Tibial artery (tissue), 4 donors: ENCODE results near the gene JAM2.

Experiments used
- DNase-seq, 2 donors: peaks; one replicate each; pipeline ENCODE4 v3.0.0-alpha.2; 2019
- H3K27ac ChIP-seq, 2 donors: fragments of 200-600 bp; sonication (generic) in 1 of 2; 1 replicate in 1 of 2; 2 replicates in 1 of 2; pipeline ENCODE4 v1.5.1; 2018 to 2019; ENCODE audit warnings: mild to moderate bottlenecking in 1 of 2
- H3K27me3 ChIP-seq, 2 donors: fragments of 200-600 bp; sonication (generic) in 1 of 2; one replicate each; pipeline versions ENCODE4 v1.5.1 to v1.6.0; 2016 to 2019
- H3K36me3 ChIP-seq, 3 donors: fragments of 200-600 bp; sonication (generic) in 2 of 3; one replicate each; pipeline ENCODE4 v1.5.1; 2016 to 2019; ENCODE audit warnings: mild to moderate bottlenecking in 2 of 3
- H3K4me1 ChIP-seq, 4 donors: fragments of 200-600 bp; sonication (generic) in 2 of 4; 1 replicate in 3 of 4; 2 replicates in 1 of 4; pipeline ENCODE4 v1.5.1; 2016 to 2019
- H3K4me3 ChIP-seq, 2 donors: fragments of 200-600 bp; sonication (generic) in 1 of 2; 1 replicate in 1 of 2; 2 replicates in 1 of 2; pipeline ENCODE4 v1.5.1; 2018 to 2019; ENCODE audit warnings: mild to moderate bottlenecking in 2 of 2
- H3K9me3 ChIP-seq, 3 donors: fragments of 200-600 bp; sonication (generic) in 1 of 3; one replicate each; pipeline ENCODE4 v1.5.1; 2016 to 2019
- intact Hi-C: fragments of 100-400 bp; cut with DNase I; formaldehyde crosslinking; loops from one replicate; pipeline ENCODE4 v1.15.0; 2023; ENCODE audit warnings: low total_unique reads
- TF ChIP-seq, protein P1 (sequence below), 2 experiments: fragments of 200-600 bp in 1 of 2; fragments of 450-650 bp in 1 of 2; IDR thresholded peaks; one replicate each; pipeline ENCODE4 v1.5.1; 2017 to 2019; ENCODE audit warnings: antibody characterized with exemption in 2 of 2, mild to moderate bottlenecking in 1 of 2, moderate library complexity in 1 of 2

The JAM2 gene

DNA sequence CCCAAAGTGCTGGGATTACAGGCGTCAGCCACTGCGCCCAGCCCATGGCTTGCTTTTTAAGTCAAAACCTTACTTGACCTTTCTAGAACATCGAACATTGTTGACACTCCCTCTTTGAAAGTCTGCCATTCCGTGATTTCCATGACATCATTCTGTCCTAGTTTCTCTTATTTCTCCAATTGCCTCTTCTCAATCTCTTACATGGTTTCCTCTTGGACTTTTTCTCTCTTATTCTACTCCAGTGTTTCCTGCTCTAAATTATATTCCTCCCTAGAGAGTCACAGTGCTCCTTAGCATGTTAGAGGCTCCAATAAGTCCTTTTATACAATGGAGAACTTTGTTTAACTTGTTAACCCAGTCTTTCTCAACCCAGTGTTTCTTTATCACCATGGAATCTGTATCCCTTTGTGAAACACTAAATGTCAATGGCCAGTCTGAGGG, 25.5 kb downstream of the JAM2 start:
- Histone ChIP-seq H3K9me3 (no peaks in the 10 kb centered on the region), H3K4me1 (no peaks in the 10 kb centered on the region), H3K27me3 (no peaks in the 10 kb centered on the region), H3K4me3 (no peak overlapping the region), H3K36me3 (no peaks in the 10 kb centered on the region), H3K27ac (no peak overlapping the region)
- TF ChIP-seq, protein P1, sequence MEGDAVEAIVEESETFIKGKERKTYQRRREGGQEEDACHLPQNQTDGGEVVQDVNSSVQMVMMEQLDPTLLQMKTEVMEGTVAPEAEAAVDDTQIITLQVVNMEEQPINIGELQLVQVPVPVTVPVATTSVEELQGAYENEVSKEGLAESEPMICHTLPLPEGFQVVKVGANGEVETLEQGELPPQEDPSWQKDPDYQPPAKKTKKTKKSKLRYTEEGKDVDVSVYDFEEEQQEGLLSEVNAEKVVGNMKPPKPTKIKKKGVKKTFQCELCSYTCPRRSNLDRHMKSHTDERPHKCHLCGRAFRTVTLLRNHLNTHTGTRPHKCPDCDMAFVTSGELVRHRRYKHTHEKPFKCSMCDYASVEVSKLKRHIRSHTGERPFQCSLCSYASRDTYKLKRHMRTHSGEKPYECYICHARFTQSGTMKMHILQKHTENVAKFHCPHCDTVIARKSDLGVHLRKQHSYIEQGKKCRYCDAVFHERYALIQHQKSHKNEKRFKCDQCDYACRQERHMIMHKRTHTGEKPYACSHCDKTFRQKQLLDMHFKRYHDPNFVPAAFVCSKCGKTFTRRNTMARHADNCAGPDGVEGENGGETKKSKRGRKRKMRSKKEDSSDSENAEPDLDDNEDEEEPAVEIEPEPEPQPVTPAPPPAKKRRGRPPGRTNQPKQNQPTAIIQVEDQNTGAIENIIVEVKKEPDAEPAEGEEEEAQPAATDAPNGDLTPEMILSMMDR (IDR thresholded peaks at IDR 0.05): no peak
- intact Hi-C loops: no loop called here
- DNase-seq: no peak

DNA sequence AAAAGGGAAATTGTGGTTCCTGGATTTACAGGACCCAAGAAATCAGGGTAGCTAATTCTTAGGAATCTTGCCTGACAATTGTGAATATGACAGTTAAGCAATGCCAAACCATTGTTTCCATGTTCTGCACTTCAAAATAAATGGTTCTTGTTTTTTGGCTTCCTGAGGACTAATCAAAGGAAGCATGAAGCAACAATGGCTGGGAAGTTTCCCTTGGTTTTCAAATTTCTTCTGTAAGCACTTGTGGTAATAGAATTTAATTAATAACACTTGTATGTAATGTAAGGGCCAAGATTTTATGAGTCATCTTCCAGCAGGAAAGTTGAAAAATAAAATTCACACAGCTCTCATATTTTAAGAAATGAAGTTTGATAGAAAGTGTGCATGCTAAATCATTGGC, 31.7 kb downstream of the JAM2 start:
- no peak overlapping the region for H3K4me3 ChIP-seq
- no peaks in the 10 kb centered on the region for H3K36me3 ChIP-seq
- intact Hi-C loops: no loop called here
- TF ChIP-seq, protein P1 (IDR thresholded peaks at IDR 0.05): no peak
- no peaks in the 10 kb centered on the region for H3K9me3 ChIP-seq
- DNase-seq: no peak
- H3K27me3 ChIP-seq: no peaks in the 10 kb centered on the region
- no peak overlapping the region for H3K27ac ChIP-seq
- no peaks in the 10 kb centered on the region for H3K4me1 ChIP-seq

DNA sequence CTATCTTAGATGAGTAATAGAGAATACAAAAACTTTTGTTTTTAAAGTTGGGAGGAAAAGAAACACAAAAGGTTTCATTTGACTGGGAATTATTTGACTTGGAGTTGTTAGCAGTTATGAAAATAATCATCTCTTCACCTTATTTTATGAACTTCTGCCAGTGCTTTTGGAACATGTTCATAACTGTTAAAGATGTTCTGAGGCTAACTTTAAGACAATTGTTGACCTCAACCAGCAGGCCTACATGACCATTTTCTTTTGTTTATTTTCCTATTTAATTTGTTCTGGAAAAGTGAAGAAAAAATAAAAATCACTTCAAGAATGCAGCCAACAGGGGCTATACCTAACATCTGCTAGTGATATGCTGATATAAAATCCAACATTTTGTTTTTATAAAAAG, 37.4 kb downstream of the JAM2 start:
- Histone ChIP-seq H3K27me3 (no peaks in the 10 kb centered on the region), H3K4me1 (no peaks in the 10 kb centered on the region), H3K36me3 (no peaks in the 10 kb centered on the region), H3K9me3 (no peaks in the 10 kb centered on the region), H3K27ac (no peak overlapping the region), H3K4me3 (no peak overlapping the region)
- no peak for DNase-seq
- intact Hi-C loops: no loop called here
- TF ChIP-seq, protein P1 (IDR thresholded peaks at IDR 0.05): no peak

DNA sequence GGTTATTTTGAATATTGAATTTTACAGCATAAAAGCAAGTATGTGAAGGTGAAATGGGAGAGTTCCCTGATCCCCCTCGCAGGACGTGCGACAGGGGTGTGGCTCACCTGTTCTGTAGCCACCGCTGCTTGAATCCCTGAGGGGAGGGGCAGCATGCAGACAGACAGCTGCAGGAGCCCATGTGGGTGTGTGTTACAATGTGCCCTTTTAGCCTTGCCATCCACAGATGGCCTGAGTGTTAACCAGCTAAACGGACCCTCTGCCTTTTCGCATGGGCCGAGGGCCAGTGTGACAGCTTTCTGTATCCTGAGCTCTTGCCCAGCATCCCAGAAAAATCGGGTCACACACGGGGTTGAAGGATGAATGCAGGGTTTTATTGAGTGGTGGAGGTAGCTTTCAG, 43.3 kb downstream of the JAM2 start:
- TF ChIP-seq, protein P1 (IDR thresholded peaks at IDR 0.05): no peak
- H3K27me3 ChIP-seq: no peaks in the 10 kb centered on the region
- intact Hi-C loops: no loop called here

DNA sequence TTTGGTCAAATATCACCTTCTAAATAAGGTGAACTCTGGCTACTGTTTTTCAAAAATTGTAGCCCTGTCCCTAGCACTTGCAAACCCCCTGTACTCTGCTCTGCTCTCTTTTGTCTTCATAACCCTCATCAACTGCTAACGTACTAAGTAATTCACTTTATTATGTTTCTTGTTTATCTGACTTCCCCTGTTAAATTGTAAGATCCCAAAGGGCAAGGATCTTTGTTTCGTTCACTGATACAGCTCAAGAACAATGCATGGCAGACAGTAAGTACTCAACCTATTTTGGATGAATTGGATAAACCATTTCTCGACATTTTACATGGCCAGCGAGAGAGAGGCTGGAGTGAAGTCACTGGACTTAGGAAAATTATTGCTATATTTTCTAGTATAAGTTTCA, 48.7 kb downstream of the JAM2 start:
- H3K36me3 ChIP-seq: no peaks in the 10 kb centered on the region
- H3K4me3 ChIP-seq: no peak overlapping the region
- no peak overlapping the region for H3K27ac ChIP-seq
- peaks cover 0 to 19% (median 2%) of the 10 kb centered on the region in 4 donors for H3K4me1 ChIP-seq
- no peak for DNase-seq
- no peaks in the 10 kb centered on the region for H3K27me3 ChIP-seq
- intact Hi-C loops: no loop called here
- no peaks in the 10 kb centered on the region for H3K9me3 ChIP-seq
- TF ChIP-seq, protein P1 (IDR thresholded peaks at IDR 0.05): no peak

More for the DNA sequence above, 43.3 kb downstream of the JAM2 start:
- Histone ChIP-seq H3K4me1 (peaks cover 0 to 5% (median 0%) of the 10 kb centered on the region in 4 donors), H3K36me3 (no peaks in the 10 kb centered on the region), H3K9me3 (no peaks in the 10 kb centered on the region), H3K27ac (no peak overlapping the region), H3K4me3 (no peak overlapping the region)
- DNase-seq: no peak
